ENCODE data around the gene SP4. TPM values are rescaled to one million over a fixed set of nuclear protein-coding genes. Genes with fewer than 3 reads are reported as not detected.

SP4 gene
- total and polyA plus RNA-seq, 8 donors, result 1.3 to 5.1 (median 3.3) TPM

DNA sequence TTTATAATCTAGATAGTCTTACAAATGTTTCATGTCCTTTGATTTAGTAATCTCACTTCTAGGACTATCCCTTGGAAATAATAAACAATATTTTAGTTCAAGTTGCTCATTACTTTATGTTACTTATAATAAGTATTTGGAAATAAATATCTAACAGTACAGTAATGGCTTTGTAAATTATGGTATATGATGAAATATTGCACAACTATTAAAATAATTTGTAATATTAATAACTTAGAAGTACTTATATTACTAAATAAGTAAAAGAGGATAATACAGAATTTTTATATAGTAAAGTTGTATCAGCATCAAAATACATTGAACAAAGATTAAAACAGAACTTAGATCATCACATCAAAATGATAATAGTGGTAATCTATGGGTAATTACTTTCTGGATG is 41.1 kb downstream of the SP4 start:
- Histone ChIP-seq H3K4me1 (no peaks in the 10 kb centered on the region), H3K9me3 (no peaks in the 10 kb centered on the region), H3K4me3 (no peak overlapping the region), H3K36me3 (no peaks in the 10 kb centered on the region), H3K27me3 (no peaks in the 10 kb centered on the region), H3K27ac (no peak overlapping the region)
- TF ChIP-seq, protein P1, sequence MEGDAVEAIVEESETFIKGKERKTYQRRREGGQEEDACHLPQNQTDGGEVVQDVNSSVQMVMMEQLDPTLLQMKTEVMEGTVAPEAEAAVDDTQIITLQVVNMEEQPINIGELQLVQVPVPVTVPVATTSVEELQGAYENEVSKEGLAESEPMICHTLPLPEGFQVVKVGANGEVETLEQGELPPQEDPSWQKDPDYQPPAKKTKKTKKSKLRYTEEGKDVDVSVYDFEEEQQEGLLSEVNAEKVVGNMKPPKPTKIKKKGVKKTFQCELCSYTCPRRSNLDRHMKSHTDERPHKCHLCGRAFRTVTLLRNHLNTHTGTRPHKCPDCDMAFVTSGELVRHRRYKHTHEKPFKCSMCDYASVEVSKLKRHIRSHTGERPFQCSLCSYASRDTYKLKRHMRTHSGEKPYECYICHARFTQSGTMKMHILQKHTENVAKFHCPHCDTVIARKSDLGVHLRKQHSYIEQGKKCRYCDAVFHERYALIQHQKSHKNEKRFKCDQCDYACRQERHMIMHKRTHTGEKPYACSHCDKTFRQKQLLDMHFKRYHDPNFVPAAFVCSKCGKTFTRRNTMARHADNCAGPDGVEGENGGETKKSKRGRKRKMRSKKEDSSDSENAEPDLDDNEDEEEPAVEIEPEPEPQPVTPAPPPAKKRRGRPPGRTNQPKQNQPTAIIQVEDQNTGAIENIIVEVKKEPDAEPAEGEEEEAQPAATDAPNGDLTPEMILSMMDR (IDR thresholded peaks at IDR 0.05), result no peak
- intact Hi-C loops (cut with DNase I), result no loop called here
- ATAC-seq (no peak), DNase-seq (no peak), FAIRE-seq (peak; percentile 79)

DNA sequence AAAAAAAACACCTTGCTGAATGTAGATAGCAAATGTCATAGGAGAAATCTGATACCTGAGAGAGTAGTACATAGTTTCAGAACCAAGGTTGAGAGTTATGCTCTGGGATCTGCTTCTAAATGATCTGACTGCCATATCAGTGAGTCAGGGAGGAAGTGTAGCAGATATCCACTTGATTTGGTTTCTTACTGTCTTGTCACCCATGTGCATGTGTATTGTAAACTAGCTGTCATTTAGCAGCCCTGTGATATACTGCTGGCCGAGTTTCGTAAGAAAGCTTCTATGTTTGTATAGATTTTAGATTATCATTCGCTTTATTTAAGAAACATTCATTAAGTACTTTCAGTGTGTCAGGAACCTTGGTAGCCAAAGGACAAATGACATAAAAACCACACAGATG is 42.0 kb downstream of the SP4 start:
- TF ChIP-seq, protein P1 (IDR thresholded peaks at IDR 0.05), result no peak
- no peak overlapping the region for H3K4me3 ChIP-seq
- 87 to 99% methylated on average over 3 of the region's 3 CpGs for WGBS, 2 donors
- intact Hi-C loops (cut with DNase I), result no loop called here
- ATAC-seq, result no peak
- H3K9me3 ChIP-seq, result no peaks in the 10 kb centered on the region
- no peaks in the 10 kb centered on the region for H3K27me3 ChIP-seq
- H3K36me3 ChIP-seq, result no peaks in the 10 kb centered on the region
- no peak overlapping the region for H3K27ac ChIP-seq
- FAIRE-seq, result no peak
- no peak for DNase-seq
- H3K4me1 ChIP-seq, result no peaks in the 10 kb centered on the region

DNA sequence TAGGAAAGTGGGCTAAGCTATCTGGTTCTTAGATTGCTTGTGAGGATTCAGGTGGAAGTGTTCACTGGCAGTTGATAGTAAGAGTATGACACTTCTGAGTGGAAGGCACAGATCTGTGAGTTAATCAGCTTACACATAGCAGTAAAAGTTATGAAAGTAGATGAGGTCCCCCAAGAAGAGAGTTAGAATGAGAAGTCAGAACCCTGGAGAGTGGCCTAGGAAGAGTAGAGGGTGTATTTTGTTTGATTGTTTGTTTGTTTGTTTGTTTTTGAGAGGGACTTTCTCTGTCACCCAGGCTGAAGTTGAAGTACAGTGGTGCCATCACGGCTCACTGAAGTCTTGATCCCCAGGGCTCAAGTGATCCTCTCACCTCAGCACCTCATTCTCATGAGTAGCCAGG is 44.1 kb downstream of the SP4 start:
- intact Hi-C loops (cut with DNase I), result no loop called here
- ATAC-seq (no peak), FAIRE-seq (no peak), DNase-seq (no peak)
- Histone ChIP-seq H3K9me3 (no peaks in the 10 kb centered on the region), H3K4me1 (no peaks in the 10 kb centered on the region), H3K27me3 (no peaks in the 10 kb centered on the region), H3K27ac (no peak overlapping the region), H3K36me3 (no peaks in the 10 kb centered on the region), H3K4me3 (no peak overlapping the region)
- 97 to 100% methylated on average over 1 of the region's 1 CpG for WGBS, 2 donors
- TF ChIP-seq, protein P1 (IDR thresholded peaks at IDR 0.05), result no peak

DNA sequence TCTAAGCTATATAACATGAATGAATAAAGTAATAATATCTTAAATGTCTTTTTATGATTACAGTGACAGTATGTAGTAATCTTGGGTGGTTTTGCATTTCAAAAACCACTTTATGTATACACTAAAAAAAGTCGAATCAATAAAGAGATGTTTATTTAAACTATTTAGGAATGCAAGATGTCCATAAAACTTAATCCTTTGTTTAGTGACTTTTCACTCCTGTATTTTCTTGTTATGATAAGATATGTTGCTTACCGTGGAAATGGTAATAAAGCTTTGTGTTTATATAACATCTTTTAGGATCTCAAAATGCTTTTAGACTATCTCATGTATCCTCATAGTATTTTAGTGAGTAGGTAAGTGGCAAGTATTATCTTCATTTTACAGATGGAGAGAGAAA is 48.5 kb downstream of the SP4 start:
- FAIRE-seq (no peak), DNase-seq (no peak), ATAC-seq (no peak)
- Histone ChIP-seq H3K4me1 (no peaks in the 10 kb centered on the region), H3K27me3 (no peaks in the 10 kb centered on the region), H3K4me3 (no peak overlapping the region), H3K27ac (no peak overlapping the region), H3K36me3 (peaks cover 0 to 4% (median 0%) of the 10 kb centered on the region in 3 donors), H3K9me3 (no peaks in the 10 kb centered on the region)
- 45 to 57% methylated on average over 2 of the region's 2 CpGs for WGBS, 2 donors
- intact Hi-C loops (cut with DNase I), result no loop called here
- TF ChIP-seq, protein P1 (IDR thresholded peaks at IDR 0.05), result no peak

GRCh38 chr7:21480693-21481403 is 53.0 kb downstream of the SP4 start:
- no peaks in the 10 kb centered on the region for H3K27me3 ChIP-seq
- ATAC-seq, result no peak
- H3K4me3 ChIP-seq, result no peak overlapping the region
- FAIRE-seq, result no peak
- no peaks in the 10 kb centered on the region for H3K9me3 ChIP-seq
- H3K36me3 ChIP-seq, result peaks cover 0 to 4% (median 0%) of the 10 kb centered on the region in 3 donors
- H3K4me1 ChIP-seq, result no peaks in the 10 kb centered on the region
- TF ChIP-seq, protein P1 (IDR thresholded peaks at IDR 0.05), result no peak
- WGBS, 2 donors, result 91 to 95% methylated on average over 3 of the region's 3 CpGs
- no peak overlapping the region for H3K27ac ChIP-seq
- no peak for DNase-seq
- intact Hi-C loops (cut with DNase I), result no loop called here

Data from pancreas (tissue), 10 donors.